Uterus (tissue), 2 donors: ENCODE measurements around the gene FCHSD2.

Source experiments
- CTCF ChIP-seq, 4 experiments: fragments of 200-600 bp in 2 of 4; fragments of 450-650 bp in 2 of 4; sonication (generic) in 2 of 4; IDR thresholded peaks; one replicate each; pipeline ENCODE4 v1.5.1; 2016 to 2019; ENCODE audit warnings: antibody characterized with exemption in 4 of 4, mild to moderate bottlenecking in 2 of 4, moderate library complexity in 1 of 4
- POLR2A ChIP-seq, 2 donors: fragments of 450-650 bp; IDR thresholded peaks; one replicate each; pipeline ENCODE4 v1.6.1; 2016; ENCODE audit warnings: antibody characterized with exemption in 2 of 2, mild to moderate bottlenecking in 1 of 2, moderate library complexity in 1 of 2

GRCh38 chr11:72844356-72844755 lies 297.8 kb downstream of the FCHSD2 start:
- no peak for TF ChIP-seq POLR2A (IDR thresholded peaks at IDR 0.05)
- TF ChIP-seq CTCF (IDR thresholded peaks at IDR 0.05): no peak
